ENCODE data around the gene HNRNPL.

The HNRNPL gene

DNA sequence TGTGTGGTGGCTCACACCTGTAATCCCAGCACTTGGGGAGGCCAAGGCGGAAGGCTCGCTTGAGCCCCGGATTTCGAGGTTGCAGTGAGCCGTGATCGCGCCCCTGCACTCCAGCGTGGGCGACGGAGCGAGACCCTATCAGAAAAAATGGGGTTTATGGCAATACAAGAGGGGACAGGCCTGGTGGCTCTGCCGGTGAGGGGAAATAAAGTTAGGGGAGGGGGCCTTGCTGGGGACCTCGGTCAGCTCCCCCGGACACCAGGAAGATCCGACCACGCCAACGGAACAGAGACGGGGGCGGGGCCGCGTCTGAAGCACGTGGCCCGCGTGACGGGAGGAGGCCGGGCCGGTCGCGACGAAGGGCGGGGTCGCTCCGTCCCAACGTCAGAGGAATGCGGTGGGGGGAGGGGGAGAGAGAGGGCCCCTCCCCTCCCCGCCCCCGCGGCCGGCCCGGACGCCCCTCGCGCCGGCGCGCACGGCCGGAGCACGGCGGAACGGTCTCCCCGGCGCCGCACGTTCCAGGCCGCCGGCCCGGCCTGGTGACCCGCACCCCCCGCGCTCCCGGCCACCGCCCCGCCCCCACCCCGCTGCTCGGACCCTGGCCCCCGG is 1.9 kb upstream of the HNRNPL start:
- no peaks in the 10 kb centered on the region for H3K27me3 ChIP-seq (ENCODE audit: control insufficient read depth, insufficient read depth, low read length)
- H3K9ac ChIP-seq (ENCODE audit: low read length), result peak overlapping the region; percentile 34
- H3K4me1 ChIP-seq (ENCODE audit: control insufficient read depth, low read depth, low read length), result peaks cover 7% of the 10 kb centered on the region
- peak overlapping the region; percentile 83 for H3K4me3 ChIP-seq (ENCODE audit: low read length)
- no peaks in the 10 kb centered on the region for H3K9me3 ChIP-seq (ENCODE audit: control insufficient read depth, low read depth, low read length)
- H3K36me3 ChIP-seq (ENCODE audit: control insufficient read depth, low read depth, low read length), result peaks cover 10% of the 10 kb centered on the region
- peak overlapping the region; percentile 36 for H3K27ac ChIP-seq (ENCODE audit: low read length)

DNA sequence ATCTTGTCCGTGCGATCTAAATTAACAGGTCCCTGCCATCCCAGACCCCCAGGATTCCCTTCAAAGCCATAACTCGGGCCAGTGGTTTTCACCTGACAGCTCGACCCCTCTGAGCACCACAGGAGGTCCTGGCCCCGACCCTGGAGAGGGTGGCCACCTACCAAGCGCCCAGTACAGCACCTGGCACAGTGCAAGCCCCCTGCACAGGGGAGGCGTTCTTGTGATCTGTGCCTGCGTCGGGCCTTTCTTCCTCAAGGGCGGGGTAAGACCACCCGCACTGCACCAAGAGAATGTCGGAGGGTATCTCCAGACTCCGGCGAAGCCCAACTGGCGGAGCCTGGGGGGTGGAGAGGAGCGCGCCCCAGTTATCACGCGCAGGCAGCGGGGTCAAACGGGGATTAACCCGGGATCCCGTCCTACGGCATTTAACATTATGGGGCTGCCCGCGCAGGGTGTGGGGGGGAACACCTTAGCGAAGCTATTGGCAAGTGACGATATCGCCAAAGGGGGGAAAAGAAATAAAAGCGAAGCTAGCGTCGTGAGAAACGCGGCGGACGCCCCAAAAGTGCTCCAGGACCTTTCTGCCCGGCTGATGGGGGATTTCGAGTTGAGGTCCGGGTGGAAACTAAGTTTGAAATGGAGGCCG is 1.3 kb upstream of the HNRNPL start:
- H3K9ac ChIP-seq (ENCODE audit: low read length), result peak overlapping the region; percentile 34
- peaks cover 17% of the 10 kb centered on the region for H3K36me3 ChIP-seq (ENCODE audit: control insufficient read depth, low read depth, low read length)
- peak overlapping the region; percentile 79 for H3K4me3 ChIP-seq (ENCODE audit: low read length)
- H3K4me1 ChIP-seq (ENCODE audit: control insufficient read depth, low read depth, low read length), result peaks cover 7% of the 10 kb centered on the region
- H3K9me3 ChIP-seq (ENCODE audit: control insufficient read depth, low read depth, low read length), result no peaks in the 10 kb centered on the region
- no peaks in the 10 kb centered on the region for H3K27me3 ChIP-seq (ENCODE audit: control insufficient read depth, insufficient read depth, low read length)
- H3K27ac ChIP-seq (ENCODE audit: low read length), result peak overlapping the region; percentile 36

DNA sequence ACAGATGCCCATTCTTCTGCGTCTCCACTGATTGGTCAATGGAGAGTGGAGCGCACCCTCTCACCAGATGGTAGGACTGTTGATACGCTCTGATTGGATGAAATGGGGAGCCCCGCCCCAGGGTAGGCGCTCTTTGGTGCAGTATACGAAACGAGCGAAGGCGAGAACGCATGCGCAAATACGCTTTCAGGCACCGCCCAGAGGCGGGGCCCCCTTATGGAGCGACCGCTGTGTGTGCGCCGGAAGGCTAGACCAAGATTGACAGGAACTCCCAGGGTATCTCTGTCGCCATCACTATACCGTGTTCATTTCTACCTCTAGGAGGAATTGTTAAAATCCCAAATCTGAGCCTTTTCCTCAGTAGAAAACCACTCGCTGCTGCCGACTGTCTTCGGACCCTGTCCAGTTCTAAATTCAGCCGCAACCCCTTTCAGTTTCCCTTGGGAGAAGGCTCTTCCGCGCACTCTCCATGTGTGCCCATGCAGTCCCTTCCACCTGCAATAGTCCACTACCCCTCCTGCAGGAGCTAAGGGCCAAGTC is 720 bp upstream of the HNRNPL start:
- H3K4me3 ChIP-seq (ENCODE audit: low read length), result peak overlapping the region; percentile 79
- no peaks in the 10 kb centered on the region for H3K27me3 ChIP-seq (ENCODE audit: control insufficient read depth, insufficient read depth, low read length)
- H3K4me1 ChIP-seq (ENCODE audit: control insufficient read depth, low read depth, low read length), result peaks cover 7% of the 10 kb centered on the region
- H3K9ac ChIP-seq (ENCODE audit: low read length), result peak overlapping the region; percentile 34
- peaks cover 23% of the 10 kb centered on the region for H3K36me3 ChIP-seq (ENCODE audit: control insufficient read depth, low read depth, low read length)
- peak overlapping the region; percentile 36 for H3K27ac ChIP-seq (ENCODE audit: low read length)
- no peaks in the 10 kb centered on the region for H3K9me3 ChIP-seq (ENCODE audit: control insufficient read depth, low read depth, low read length)

DNA sequence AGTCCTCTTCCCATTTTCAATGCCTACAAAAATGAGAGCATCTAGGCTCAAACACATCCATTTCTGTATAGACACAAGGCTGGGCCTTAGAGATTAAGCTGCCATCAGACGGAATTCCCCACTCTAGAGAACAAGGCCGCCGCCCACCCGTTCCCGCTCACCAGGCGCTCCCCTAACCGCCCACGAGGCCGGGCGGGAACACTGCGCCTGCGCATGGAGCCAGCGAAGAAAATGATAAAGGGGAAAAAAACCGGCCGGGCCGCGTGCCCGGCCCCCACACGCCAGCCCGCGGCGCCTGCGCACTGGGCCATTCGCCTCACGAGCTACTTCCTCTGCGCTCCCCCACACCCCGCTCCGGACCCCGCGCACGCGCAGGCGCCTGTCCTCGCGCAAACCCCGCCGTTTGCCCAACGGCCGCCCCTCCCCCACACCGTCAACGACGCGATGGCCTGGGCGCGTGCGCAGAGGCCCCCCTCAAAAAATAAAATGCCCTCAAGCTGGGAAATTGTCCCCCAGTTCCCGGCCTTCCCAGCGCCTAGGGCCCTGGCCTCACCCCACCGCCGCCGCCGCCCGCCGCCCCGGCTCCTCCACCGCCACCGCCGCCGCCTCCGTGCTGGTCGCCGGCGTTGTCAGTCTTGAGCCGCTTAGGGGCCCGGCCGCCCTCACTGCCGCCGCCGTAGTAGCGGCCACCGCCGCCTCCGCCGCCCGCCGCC is 483 bp downstream of the HNRNPL start:
- Histone ChIP-seq H3K9ac (ENCODE audit: low read length) (peak overlapping the region; percentile 97), H3K27me3 (ENCODE audit: control insufficient read depth, insufficient read depth, low read length) (no peaks in the 10 kb centered on the region), H3K9me3 (ENCODE audit: control insufficient read depth, low read depth, low read length) (no peaks in the 10 kb centered on the region), H3K4me3 (ENCODE audit: low read length) (peak overlapping the region; percentile 95), H3K27ac (ENCODE audit: low read length) (peak overlapping the region; percentile 95), H3K36me3 (ENCODE audit: control insufficient read depth, low read depth, low read length) (peaks cover 35% of the 10 kb centered on the region), H3K4me1 (ENCODE audit: control insufficient read depth, low read depth, low read length) (peaks cover 7% of the 10 kb centered on the region)

DNA sequence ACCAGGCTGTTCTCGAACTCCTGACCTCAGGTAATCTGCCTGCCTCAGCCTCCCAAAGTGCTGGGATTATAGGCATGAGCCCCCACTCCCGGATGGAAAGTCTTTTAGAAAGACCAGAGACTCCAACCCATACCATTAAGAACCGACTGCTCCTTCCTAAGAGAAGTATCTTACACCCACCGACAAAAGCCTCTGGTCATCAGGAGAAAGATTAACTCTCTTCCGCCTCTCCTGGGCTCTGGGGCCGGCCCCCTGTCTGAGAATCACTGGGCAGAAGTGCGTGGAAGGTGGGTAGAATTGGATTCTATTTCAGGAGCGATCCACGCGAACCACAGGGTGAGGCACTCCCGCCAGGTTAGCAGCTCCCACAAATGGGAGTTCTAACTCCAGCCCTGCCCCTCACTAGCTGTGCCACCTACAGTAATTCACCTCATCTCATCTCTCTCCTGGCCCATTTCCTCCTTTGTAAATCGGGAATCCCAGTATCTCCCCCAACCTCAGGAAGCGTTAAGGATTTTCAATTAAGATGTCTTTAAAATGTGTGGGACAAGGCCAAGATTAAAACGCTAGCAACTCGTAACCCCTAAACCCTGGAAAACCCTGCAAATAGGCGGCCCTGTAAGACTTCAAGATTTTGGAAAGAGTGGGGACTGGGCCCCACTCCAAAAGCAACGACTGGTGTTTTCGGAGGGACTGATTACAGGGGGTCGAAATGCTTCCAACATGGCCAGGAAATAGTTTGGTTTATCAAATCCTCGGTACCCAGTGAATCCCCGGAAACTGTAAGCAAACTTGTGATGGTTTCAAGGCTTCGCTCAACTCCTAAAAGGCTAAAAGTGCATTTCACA is 1.3 kb downstream of the HNRNPL start:
- Histone ChIP-seq H3K27me3 (ENCODE audit: control insufficient read depth, insufficient read depth, low read length) (no peaks in the 10 kb centered on the region), H3K36me3 (ENCODE audit: control insufficient read depth, low read depth, low read length) (peaks cover 42% of the 10 kb centered on the region), H3K27ac (ENCODE audit: low read length) (peak overlapping the region; percentile 95), H3K9ac (ENCODE audit: low read length) (peak overlapping the region; percentile 97), H3K9me3 (ENCODE audit: control insufficient read depth, low read depth, low read length) (no peaks in the 10 kb centered on the region), H3K4me1 (ENCODE audit: control insufficient read depth, low read depth, low read length) (peaks cover 7% of the 10 kb centered on the region), H3K4me3 (ENCODE audit: low read length) (peak overlapping the region; percentile 95)

DNA sequence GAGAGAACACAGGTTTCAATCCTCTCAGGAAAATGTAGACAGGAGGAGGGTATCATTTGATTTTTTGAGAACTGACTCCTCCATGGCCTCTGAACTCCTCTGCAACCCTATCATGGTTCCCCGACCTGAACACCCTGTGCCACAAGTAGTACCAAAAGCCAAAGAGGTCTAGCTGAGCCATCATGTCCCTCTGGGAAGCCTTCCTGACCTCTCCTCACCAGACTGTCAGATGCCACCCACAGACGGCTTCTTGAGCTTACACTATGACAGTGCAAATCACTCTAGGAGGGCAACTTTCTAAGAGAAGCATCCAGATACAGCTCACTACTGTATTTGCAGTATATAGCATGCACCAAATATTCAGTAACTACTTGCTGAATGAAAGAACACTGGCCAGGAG is 3.7 kb downstream of the HNRNPL start:
- Histone ChIP-seq H3K9ac (ENCODE audit: low read length) (no peak overlapping the region), H3K27me3 (ENCODE audit: control insufficient read depth, insufficient read depth, low read length) (no peaks in the 10 kb centered on the region), H3K27ac (ENCODE audit: low read length) (no peak overlapping the region), H3K36me3 (ENCODE audit: control insufficient read depth, low read depth, low read length) (peaks cover 67% of the 10 kb centered on the region), H3K9me3 (ENCODE audit: control insufficient read depth, low read depth, low read length) (no peaks in the 10 kb centered on the region), H3K4me1 (ENCODE audit: control insufficient read depth, low read depth, low read length) (peaks cover 2% of the 10 kb centered on the region), H3K4me3 (ENCODE audit: low read length) (no peak overlapping the region)

DNA sequence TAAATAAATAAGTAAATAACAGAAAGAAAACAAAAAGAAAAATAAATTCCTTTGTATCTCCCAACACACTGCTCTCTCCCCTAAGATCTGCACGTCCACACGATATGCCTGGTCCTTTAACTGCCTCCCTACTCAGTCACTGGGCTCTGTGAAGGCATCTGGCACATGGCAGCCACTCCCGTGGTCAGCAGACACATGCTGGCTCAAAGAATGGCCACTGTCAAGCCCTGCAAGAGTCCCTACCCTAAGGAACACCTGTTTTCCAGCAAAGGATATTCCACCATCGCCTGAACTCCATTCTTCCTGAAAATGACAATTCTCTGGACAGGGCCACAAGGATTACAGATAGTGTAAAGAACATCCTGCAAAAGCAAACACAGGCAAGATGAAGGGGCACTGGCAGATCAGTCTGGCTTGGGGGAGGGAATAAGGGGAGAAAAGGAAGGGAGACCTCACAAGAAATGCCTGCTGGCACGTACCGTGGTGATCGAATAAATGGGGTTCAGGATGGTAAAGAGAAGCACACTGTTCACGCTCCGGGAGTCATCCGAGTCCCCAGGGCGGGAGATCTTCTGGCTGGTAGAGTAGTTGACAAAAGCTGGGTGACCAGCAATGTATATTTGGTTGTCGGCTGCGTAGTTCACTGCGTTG is 4.3 kb downstream of the HNRNPL start:
- no peaks in the 10 kb centered on the region for H3K27me3 ChIP-seq (ENCODE audit: control insufficient read depth, insufficient read depth, low read length)
- no peak overlapping the region for H3K9ac ChIP-seq (ENCODE audit: low read length)
- no peaks in the 10 kb centered on the region for H3K9me3 ChIP-seq (ENCODE audit: control insufficient read depth, low read depth, low read length)
- no peaks in the 10 kb centered on the region for H3K4me1 ChIP-seq (ENCODE audit: control insufficient read depth, low read depth, low read length)
- H3K36me3 ChIP-seq (ENCODE audit: control insufficient read depth, low read depth, low read length), result peaks cover 73% of the 10 kb centered on the region
- H3K4me3 ChIP-seq (ENCODE audit: low read length), result no peak overlapping the region
- no peak overlapping the region for H3K27ac ChIP-seq (ENCODE audit: low read length)

DNA sequence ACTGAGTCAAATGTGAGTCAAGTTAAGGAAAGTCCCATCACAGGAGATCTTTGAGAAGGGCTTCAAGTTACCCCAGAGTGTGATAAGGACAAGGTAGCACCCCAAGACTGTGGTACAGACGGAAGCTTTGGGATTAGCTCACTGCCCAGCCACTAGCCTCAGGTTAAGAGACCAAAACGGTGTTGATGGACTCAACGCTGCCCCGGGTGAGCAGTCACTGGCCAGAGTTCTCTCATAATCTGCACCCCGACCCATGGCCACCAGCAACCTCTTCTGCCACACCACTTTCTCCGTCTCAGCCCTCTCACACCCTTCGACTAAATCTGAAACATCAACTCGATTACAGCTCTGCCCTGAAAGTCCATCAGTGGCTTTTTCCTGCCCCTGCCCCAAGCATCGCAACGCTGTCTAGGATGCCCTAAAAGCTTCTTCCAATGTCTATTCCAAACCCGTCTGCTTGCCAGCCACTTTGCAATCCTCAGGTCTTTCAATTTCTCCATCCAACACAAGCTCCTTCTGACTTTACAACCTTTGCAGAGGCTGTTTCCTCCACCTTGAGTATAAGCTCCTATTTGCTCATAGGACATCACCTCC is 5.6 kb downstream of the HNRNPL start:
- Histone ChIP-seq H3K4me3 (ENCODE audit: low read length) (no peak overlapping the region), H3K27ac (ENCODE audit: low read length) (no peak overlapping the region), H3K9ac (ENCODE audit: low read length) (no peak overlapping the region), H3K36me3 (ENCODE audit: control insufficient read depth, low read depth, low read length) (peaks cover 84% of the 10 kb centered on the region), H3K9me3 (ENCODE audit: control insufficient read depth, low read depth, low read length) (no peaks in the 10 kb centered on the region), H3K27me3 (ENCODE audit: control insufficient read depth, insufficient read depth, low read length) (no peaks in the 10 kb centered on the region), H3K4me1 (ENCODE audit: control insufficient read depth, low read depth, low read length) (no peaks in the 10 kb centered on the region)

DNA sequence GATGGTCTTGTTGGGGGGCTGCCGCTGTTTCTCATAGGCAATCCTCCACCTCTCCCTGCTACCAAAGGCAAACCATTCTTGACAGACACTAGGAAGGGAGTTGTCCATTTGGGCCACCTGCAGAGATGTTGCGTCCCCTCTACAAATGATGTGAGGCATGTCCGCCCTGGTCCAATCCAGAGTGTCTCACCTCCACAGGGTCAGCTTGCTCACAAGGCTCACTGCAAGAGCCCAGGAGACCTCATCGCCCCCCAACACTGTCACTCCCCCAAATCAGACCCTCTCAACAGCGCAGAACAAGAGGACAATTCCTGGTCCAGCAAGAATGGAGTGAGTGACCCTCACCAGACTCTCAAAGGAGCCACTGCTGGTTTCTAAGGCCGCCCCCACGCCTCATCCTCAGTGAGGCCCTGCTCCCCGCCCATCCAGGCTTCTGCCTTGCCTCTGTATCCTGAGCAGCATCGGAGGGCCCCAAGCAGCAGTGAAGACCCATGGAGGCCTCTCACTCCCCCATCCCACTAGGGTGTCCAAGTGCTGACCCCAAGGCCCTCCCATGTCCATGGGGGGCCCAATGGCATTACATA is 6.5 kb downstream of the HNRNPL start:
- H3K36me3 ChIP-seq (ENCODE audit: control insufficient read depth, low read depth, low read length), result peaks cover 93% of the 10 kb centered on the region
- no peaks in the 10 kb centered on the region for H3K9me3 ChIP-seq (ENCODE audit: control insufficient read depth, low read depth, low read length)
- H3K4me3 ChIP-seq (ENCODE audit: low read length), result no peak overlapping the region
- H3K27me3 ChIP-seq (ENCODE audit: control insufficient read depth, insufficient read depth, low read length), result no peaks in the 10 kb centered on the region
- no peak overlapping the region for H3K9ac ChIP-seq (ENCODE audit: low read length)
- no peak overlapping the region for H3K27ac ChIP-seq (ENCODE audit: low read length)
- H3K4me1 ChIP-seq (ENCODE audit: control insufficient read depth, low read depth, low read length), result no peaks in the 10 kb centered on the region

DNA sequence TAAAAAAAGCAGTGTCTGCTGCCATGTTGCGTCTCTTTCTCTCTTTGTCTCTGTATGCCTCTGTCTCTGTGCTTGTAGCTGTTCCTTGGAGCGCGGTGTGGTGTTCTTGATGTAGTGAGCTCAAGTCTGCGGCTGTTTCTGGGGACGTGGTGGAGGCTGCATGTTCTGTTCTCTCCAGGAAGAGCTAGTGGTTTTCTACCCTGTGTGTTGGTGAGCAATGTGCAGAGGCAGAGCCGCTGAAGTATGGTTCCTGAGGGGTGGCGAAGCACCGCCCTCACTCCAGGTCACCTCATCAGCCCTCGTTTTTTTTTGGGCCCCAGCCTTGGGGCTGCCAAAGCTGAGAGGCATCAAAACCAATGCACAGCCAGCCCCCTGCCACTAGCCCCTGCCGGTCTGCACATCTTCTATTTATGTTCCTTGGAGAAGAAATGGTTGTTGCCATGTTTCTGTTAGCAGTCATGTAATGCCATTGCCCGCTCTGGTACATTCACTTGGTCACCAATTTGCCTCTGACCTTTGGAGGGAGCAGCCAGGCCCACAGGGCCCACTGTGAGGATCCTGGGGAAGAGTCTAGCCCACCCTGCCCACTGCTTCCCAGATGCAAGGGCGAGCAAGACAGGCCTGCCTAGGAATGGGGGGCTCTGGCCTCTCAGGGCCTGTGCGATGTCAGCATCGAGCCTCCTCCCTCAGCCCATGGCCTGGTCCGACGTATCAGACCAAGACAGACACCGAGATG is 7.2 kb downstream of the HNRNPL start:
- Histone ChIP-seq H3K9ac (ENCODE audit: low read length) (no peak overlapping the region), H3K36me3 (ENCODE audit: control insufficient read depth, low read depth, low read length) (peaks cover 98% of the 10 kb centered on the region), H3K4me3 (ENCODE audit: low read length) (no peak overlapping the region), H3K27ac (ENCODE audit: low read length) (no peak overlapping the region), H3K4me1 (ENCODE audit: control insufficient read depth, low read depth, low read length) (no peaks in the 10 kb centered on the region), H3K27me3 (ENCODE audit: control insufficient read depth, insufficient read depth, low read length) (no peaks in the 10 kb centered on the region), H3K9me3 (ENCODE audit: control insufficient read depth, low read depth, low read length) (no peaks in the 10 kb centered on the region)
